Muscle of leg (tissue), 11 donors: Measurements from ENCODE around the gene PSMB8. TPM values are rescaled to one million over a fixed set of nuclear protein-coding genes. Genes with fewer than 3 reads are reported as not detected.
A peak's percentile ranks its signal among the peaks of the same experiment; 100 is the strongest.

Experiments used
- DNase-seq: peaks from one replicate; pipeline ENCODE4 v3.0.0; 2013
- H3K27ac ChIP-seq: one replicate; pipeline ENCODE4 v1.5.1; 2013; ENCODE audit warnings: mild to moderate bottlenecking, low read length, control low read depth
- H3K27me3 ChIP-seq: one replicate; pipeline ENCODE4 v1.6.1; 2013; ENCODE audit warnings: low read length; ENCODE audit not compliant: control insufficient read depth, insufficient read depth
- H3K36me3 ChIP-seq: one replicate; pipeline ENCODE4 v1.6.1; 2013; ENCODE audit warnings: low read length; ENCODE audit not compliant: control insufficient read depth, insufficient read depth
- H3K4me1 ChIP-seq: one replicate; pipeline ENCODE4 v1.6.1; 2013; ENCODE audit warnings: low read length; ENCODE audit not compliant: control insufficient read depth, insufficient read depth
- H3K4me3 ChIP-seq: one replicate; pipeline ENCODE4 v1.5.1; 2013; ENCODE audit warnings: low read length, control low read depth
- H3K9me3 ChIP-seq: replicated peaks from 2 replicates; pipeline ENCODE4 v1.6.1; 2013; ENCODE audit warnings: low read depth, low read length; ENCODE audit not compliant: control insufficient read depth
- WGBS: methylation state at CpG from one replicate; pipeline ENCODE4 v1.1.5; 2013; ENCODE audit warnings: missing lambda C conversion rate; ENCODE audit not compliant: insufficient coverage; 5-methylcytosine and 5-hydroxymethylcytosine counted together
- polyA plus RNA-seq, 8 donors: library from polyadenylated mRNA; unstranded; fragments of 120-200 nt; gene quantifications; one replicate each; pipeline versions ENCODE4 v1.2.1 to v1.2.3, GENCODE V29; 2013; ENCODE audit warnings: inconsistent platforms in 1 of 8, low replicate concordance in 1 of 8; ENCODE audit not compliant: insufficient read length in 8 of 8, insufficient read depth in 1 of 8
- total RNA-seq: library from RNA; stranded (reverse); fragments of 120-200 nt; gene quantifications from one replicate; pipeline ENCODE4 v1.2.4, GENCODE V29; 2013

PSMB8 gene
- total and polyA plus RNA-seq, 9 donors: 10.9 to 18.1 (median 16.4) TPM

DNA sequence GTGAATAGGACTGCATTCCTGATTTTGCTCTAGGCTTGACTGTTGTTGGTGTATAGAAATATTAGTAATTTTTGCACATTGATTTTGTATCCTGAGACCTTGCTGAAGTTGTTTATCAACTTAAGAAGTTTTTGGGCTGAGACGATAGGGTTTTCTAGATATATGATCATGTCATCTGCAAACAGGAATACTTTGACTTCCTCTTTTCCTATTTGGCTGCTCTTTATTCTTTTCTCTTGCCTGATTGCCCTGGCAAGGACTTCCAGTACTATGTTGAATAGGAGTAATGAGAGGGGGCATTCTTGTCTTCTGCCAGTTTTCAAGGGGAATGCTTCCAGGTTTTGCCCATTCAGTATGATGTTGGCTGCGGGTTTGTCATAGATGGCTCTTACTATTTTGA, 40.4 kb downstream of the PSMB8 start:
- H3K27ac ChIP-seq: no peak overlapping the region
- H3K9me3 ChIP-seq: no peaks in the 10 kb centered on the region
- no peak for DNase-seq
- WGBS: no CpG with 5 or more reads among the region's 2 CpGs
- peaks cover 8% of the 10 kb centered on the region for H3K27me3 ChIP-seq
- no peak overlapping the region for H3K4me3 ChIP-seq
- no peaks in the 10 kb centered on the region for H3K4me1 ChIP-seq
- no peaks in the 10 kb centered on the region for H3K36me3 ChIP-seq

DNA sequence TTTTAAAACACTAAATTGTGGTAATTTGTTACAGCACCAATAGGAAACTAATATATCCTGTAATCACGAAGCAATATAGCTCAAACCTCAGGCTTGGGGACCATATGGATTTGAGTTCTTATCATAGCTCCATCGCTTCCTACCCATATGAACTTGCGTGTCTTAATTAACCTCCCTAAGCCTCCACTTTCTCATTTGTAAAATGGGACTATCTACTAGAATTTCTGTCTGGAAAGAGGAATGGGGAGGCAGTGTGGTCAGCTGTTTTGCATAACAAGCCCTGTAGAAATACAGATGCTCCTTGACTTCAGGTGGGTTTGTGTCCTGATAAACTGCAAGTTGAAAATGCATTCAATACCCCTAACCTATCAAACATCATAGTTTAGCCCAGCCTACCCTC, 44.1 kb downstream of the PSMB8 start:
- no CpG with 5 or more reads among the region's 3 CpGs for WGBS

DNA sequence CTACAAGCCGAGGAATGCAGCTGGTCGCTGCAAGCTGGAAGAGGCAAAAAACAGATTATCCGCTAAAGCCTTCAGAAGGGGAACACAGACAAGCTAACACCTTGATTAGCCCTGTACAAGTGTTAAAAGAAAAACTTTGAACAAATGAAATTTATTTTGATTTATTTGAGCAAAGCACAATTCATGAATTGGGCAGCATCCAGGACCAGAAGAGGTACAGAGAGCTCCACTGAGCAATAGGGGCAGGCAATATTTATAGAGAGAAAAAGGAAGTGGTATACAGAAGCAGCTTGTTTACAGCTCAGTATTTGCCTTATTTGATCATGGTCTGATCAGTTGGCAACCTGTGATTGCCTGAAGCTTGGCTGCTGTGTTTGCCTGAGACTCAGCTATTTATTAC, 44.7 kb downstream of the PSMB8 start:
- Histone ChIP-seq H3K27me3 (peaks cover 27% of the 10 kb centered on the region), H3K4me1 (peaks cover 2% of the 10 kb centered on the region), H3K36me3 (no peaks in the 10 kb centered on the region), H3K27ac (no peak overlapping the region), H3K4me3 (no peak overlapping the region), H3K9me3 (no peaks in the 10 kb centered on the region)
- no peak for DNase-seq
- WGBS: 100% methylated on average over 2 of the region's 3 CpGs

More for the DNA sequence above, 44.1 kb downstream of the PSMB8 start:
- DNase-seq: no peak
- Histone ChIP-seq H3K9me3 (no peaks in the 10 kb centered on the region), H3K4me3 (no peak overlapping the region), H3K4me1 (peaks cover 2% of the 10 kb centered on the region), H3K36me3 (no peaks in the 10 kb centered on the region), H3K27ac (no peak overlapping the region), H3K27me3 (peaks cover 25% of the 10 kb centered on the region)

- H3K4me3 ChIP-seq: no peak overlapping the region
- no peak overlapping the region for H3K27ac ChIP-seq
- H3K36me3 ChIP-seq: no peaks in the 10 kb centered on the region
- DNase-seq: peak; percentile 75
- 5% methylated on average over 19 of the region's 30 CpGs for WGBS
- peaks cover 33% of the 10 kb centered on the region for H3K27me3 ChIP-seq
- H3K9me3 ChIP-seq: no peaks in the 10 kb centered on the region
- H3K4me1 ChIP-seq: peaks cover 2% of the 10 kb centered on the region
Measured at GRCh38 chr6:32796848-32797776, 46.7 kb downstream of the PSMB8 start.

GRCh38 chr6:32794510-32794909, 49.3 kb downstream of the PSMB8 start:
- H3K36me3 ChIP-seq: no peaks in the 10 kb centered on the region
- peaks cover 38% of the 10 kb centered on the region for H3K27me3 ChIP-seq
- peaks cover 2% of the 10 kb centered on the region for H3K4me1 ChIP-seq
- 80% methylated on average over 1 of the region's 2 CpGs for WGBS
- H3K27ac ChIP-seq: no peak overlapping the region
- no peak overlapping the region for H3K4me3 ChIP-seq
- peak; percentile 57 for DNase-seq
- H3K9me3 ChIP-seq: no peaks in the 10 kb centered on the region

GRCh38 chr6:32792901-32793435, 50.9 kb downstream of the PSMB8 start:
- no peak overlapping the region for H3K4me3 ChIP-seq
- H3K36me3 ChIP-seq: no peaks in the 10 kb centered on the region
- no CpG with 5 or more reads among the region's 3 CpGs for WGBS
- H3K4me1 ChIP-seq: peaks cover 2% of the 10 kb centered on the region
- H3K27ac ChIP-seq: no peak overlapping the region
- no peak for DNase-seq
- H3K9me3 ChIP-seq: no peaks in the 10 kb centered on the region
- H3K27me3 ChIP-seq: peaks cover 32% of the 10 kb centered on the region

Other genes starting within 250 kb of the PSMB8 start
- 2.6 TPM for gene HLA-DQA1, start 206.6 kb downstream of the PSMB8 start, total RNA-seq
- gene HLA-DQA1, start 206.6 kb downstream of the PSMB8 start, polyA plus RNA-seq: 1 to 10 TPM; 1.5 to 3.3 (median 2.8) TPM
- gene HLA-DQB1, start 177.4 kb downstream of the PSMB8 start, total RNA-seq: 3.8 TPM
- gene HLA-DQB1, start 177.4 kb downstream of the PSMB8 start, polyA plus RNA-seq: 1 to 10 TPM in 7 of 8 donors, under 1 TPM in 1; 0.37 to 5.0 (median 3.4) TPM
- gene HLA-DQA2, start 102.7 kb downstream of the PSMB8 start, total RNA-seq: 0.13 TPM
- gene HLA-DQA2, start 102.7 kb downstream of the PSMB8 start, polyA plus RNA-seq: under 1 TPM in 5 of 8 donors, not detected in 3; 0.30 to 0.80 (median 0.36) TPM
- 0.18 TPM for gene HLA-DQB2, start 80.5 kb downstream of the PSMB8 start, total RNA-seq
- under 1 TPM in 7 of 8 donors, not detected in 1; 0.08 to 0.40 (median 0.23) TPM for gene HLA-DQB2, start 80.5 kb downstream of the PSMB8 start, polyA plus RNA-seq
- gene HLA-DOB, start 27.0 kb downstream of the PSMB8 start, total RNA-seq: 0.09 TPM
- gene HLA-DOB, start 27.0 kb downstream of the PSMB8 start, polyA plus RNA-seq: under 1 TPM in 3 of 8 donors, not detected in 5; 0.14 to 0.33 (median 0.16) TPM
- gene TAP2, start 5.3 kb downstream of the PSMB8 start, total RNA-seq: 4.6 TPM
- gene TAP2, start 5.3 kb downstream of the PSMB8 start, polyA plus RNA-seq: 1 to 10 TPM; 4.5 to 8.7 (median 6.9) TPM
- 8.2 TPM for gene TAP1, start 9.7 kb upstream of the PSMB8 start, total RNA-seq
- 10 to 100 TPM in 1 of 8 donors, 1 to 10 TPM in 7; 6.2 to 11.0 (median 8.1) TPM for gene TAP1, start 9.7 kb upstream of the PSMB8 start, polyA plus RNA-seq
- 4.3 TPM for gene PSMB9, start 10.1 kb upstream of the PSMB8 start, total RNA-seq
- 1 to 10 TPM; 4.3 to 6.3 (median 4.6) TPM for gene PSMB9, start 10.1 kb upstream of the PSMB8 start, polyA plus RNA-seq
- 5.6 TPM for gene HLA-DMB, start 97.0 kb upstream of the PSMB8 start, total RNA-seq
- gene HLA-DMB, start 97.0 kb upstream of the PSMB8 start, polyA plus RNA-seq: 1 to 10 TPM; 3.5 to 5.3 (median 4.3) TPM
- gene HLA-DMA, start 109.0 kb upstream of the PSMB8 start, total RNA-seq: 4.2 TPM
- 1 to 10 TPM; 2.6 to 6.9 (median 4.3) TPM for gene HLA-DMA, start 109.0 kb upstream of the PSMB8 start, polyA plus RNA-seq
- 86.8 TPM for gene BRD2, start 124.5 kb upstream of the PSMB8 start, total RNA-seq
- 100 to 1,000 TPM; 141 to 169 (median 162) TPM for gene BRD2, start 124.5 kb upstream of the PSMB8 start, polyA plus RNA-seq
- gene HLA-DOA, start 165.5 kb upstream of the PSMB8 start, total RNA-seq: 1.5 TPM
- 1 to 10 TPM; 1.2 to 3.9 (median 2.2) TPM for gene HLA-DOA, start 165.5 kb upstream of the PSMB8 start, polyA plus RNA-seq
- 18.6 TPM for gene HLA-DPA1, start 229.6 kb upstream of the PSMB8 start, total RNA-seq
- 10 to 100 TPM; 11.4 to 18.7 (median 14.3) TPM for gene HLA-DPA1, start 229.6 kb upstream of the PSMB8 start, polyA plus RNA-seq
- gene HLA-DPB1, start 231.9 kb upstream of the PSMB8 start, total RNA-seq: 12.1 TPM
- gene HLA-DPB1, start 231.9 kb upstream of the PSMB8 start, polyA plus RNA-seq: 10 to 100 TPM in 5 of 8 donors, 1 to 10 TPM in 3; 7.9 to 15.8 (median 11.1) TPM